GM19025 (cell line): ENCODE data around the gene FLNA.

ENCODE experiments used
- ATAC-seq: cut with Tn5 transposase; IDR thresholded peaks from one replicate; pipeline ENCODE4 v1.9.1; 2021; ENCODE audit warnings: mild to moderate bottlenecking, low read depth, moderate library complexity; ENCODE audit not compliant: unreplicated experiment

FLNA gene

DNA sequence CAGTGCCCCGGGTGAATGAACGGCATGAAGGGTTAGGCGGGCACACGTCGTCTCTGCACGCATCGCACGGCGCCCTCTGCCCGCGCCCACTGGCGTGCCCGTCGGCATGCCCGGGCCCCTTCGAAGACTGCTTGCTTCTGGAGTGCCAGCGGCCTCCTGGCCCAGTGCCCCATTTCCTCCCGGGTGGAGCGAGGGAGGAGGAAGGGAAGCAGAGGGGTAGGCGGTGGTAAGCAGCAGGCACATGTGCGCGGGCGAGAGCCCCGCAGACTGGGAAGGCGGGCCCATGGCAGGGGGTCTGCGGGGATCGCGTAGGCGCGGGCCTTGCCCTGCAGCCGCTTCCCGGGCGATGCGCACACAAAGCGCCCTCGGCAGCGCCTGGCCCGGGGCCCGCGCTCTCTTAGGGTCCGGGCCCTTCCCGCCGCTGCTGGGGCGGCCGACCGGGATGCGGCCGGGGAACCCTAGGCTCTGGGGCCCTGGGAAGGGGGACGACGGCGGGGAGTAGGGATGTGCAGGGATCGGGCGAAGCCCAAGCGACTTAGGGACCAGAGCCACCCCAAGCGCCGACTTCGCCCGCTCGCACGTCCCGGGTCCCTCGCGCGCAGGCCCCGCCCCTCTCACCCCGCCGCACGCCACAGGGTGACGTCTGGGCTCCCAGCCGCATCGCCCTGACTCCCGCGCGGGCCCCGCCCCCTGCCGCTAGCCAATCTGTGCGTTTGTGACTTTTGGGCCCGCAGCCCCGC lies 3.8 kb upstream of the FLNA start:
- no peak for ATAC-seq

DNA sequence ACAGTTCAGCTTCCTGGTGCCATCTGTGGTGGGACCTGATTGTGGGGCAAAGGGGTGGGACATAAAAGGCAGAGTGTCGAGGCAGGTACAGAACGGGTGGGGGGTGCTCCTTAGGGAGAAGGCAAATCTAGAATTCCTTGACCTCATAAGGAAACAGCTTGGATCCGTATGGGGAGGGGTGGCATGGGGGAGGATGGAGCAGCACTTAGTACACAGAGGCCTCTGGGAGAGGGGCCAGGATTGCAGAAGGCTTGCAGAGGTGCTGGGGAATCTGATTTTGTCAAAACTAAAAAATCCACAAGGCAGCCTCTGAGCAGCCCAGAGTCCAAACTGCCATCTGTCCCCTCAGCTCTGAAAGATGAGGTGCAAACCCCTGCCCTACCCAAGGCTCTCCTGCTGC lies 2.3 kb upstream of the FLNA start:
- ATAC-seq: no peak

DNA sequence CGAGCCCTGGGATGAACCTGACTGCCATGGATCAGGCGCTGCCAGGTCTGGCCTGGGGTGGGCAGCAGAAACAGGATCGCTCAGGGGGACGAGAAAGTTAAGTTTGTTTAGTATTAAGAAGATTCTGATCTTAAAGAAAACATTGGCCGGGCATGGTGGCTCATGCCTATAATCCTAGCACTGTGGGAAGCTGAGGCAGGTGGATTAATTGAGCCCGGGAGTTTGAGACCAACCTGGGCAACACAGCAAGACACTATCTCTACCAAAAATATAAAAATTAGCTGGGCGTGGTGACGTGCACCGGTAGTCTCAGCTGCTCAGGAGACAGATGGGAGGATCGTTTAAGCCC lies 696 bp upstream of the FLNA start:
- no peak for ATAC-seq

GRCh38 chrX:154373340-154374306 lies 811 bp downstream of the FLNA start:
- ATAC-seq: no peak

DNA sequence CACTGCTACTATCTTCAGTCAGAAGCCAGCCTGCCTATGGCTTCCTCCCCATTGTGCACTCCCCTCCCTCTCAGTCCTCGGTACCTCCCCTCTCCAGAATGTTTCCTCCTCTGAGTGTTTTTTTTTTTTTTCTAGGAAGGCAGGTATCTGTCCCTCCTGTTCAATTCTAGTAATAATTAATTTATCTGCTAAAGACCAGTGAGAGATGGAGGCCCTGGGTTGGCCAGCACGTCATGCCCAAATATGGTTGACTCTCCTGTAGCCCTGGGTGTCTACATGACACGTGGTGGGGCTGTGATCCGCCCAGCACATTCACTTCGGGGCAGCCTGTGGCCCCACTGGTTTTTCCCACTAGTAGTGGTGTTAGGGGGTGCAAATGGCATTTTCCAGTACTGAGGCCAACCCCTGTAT lies 1.8 kb downstream of the FLNA start:
- ATAC-seq: no peak

- no peak for ATAC-seq
Measured at GRCh38 chrX:154371789-154372300, 2.6 kb downstream of the FLNA start.

DNA sequence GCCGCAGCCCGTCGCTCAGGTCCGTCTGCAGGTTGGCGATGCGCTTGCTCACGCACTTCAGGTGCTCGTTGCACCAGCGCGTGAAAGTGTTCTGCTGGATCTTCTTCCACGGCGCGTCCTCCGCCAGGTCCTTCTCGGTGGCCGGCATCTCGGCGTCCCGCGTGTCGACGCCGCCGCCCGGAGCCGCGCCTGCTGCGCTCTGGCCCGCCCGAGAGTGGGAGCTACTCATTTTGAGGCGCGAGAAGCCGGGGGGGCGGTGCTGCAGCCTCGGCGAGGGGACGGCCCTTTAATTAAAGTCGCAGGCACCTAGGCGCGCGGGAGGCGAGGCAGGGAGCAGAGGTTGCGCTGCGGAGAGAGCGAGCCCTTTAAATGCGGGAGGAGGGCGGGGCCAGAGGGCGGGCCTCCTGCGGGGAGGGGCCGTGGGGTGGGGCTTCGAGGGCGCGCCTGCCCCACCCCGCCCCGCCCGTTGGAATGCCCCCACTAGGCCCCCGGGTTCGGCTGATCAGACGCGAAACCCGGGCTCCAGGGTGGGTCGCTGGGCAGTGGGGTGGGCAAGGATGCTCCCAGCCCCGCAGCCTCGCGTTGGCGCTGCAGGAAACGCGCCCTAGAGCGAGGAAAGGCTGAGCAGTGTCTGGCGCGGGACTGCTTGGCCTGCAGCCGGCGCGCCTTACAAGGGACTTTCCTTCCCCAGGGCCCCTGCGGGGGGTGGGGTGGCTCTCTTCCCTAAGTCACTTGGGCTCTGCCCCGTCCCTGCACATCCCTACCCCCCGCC lies 3.2 kb downstream of the FLNA start:
- peak; percentile 51 for ATAC-seq

DNA sequence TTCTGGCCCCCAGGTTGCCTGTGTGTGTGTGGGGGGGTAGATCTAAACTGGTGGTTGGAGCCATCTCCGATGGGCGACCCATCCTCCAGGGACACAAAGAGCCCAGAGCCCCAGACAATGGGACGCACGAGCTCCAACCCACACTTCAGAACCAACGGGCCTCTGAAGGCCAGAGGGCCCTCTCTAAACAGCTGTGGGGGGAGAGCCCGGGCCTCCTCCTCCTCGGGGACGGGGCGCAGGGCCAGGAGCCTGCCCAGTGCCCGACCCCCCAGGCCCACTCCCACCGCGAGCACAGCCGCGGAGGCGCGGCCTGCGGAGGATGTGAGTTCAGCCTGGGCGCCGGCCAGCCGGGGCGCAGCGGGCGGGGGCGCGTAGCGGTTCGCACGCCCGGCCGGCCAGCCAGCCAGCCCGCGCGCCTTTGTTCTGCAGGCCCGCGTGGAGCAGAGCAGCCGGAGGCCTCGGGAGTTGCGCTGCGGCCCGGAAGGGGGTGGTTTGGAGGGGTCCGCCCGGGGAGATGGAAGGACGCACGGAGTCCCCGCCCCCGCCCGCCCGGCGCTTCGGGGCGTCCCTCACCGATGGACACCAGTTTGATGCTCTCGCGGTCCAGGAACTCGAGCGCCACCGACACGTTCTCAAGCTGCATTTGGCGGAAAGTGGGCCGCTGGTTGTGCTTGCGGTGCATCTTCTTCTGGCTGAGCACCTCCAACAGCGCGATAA lies 4.0 kb downstream of the FLNA start:
- no peak for ATAC-seq

DNA sequence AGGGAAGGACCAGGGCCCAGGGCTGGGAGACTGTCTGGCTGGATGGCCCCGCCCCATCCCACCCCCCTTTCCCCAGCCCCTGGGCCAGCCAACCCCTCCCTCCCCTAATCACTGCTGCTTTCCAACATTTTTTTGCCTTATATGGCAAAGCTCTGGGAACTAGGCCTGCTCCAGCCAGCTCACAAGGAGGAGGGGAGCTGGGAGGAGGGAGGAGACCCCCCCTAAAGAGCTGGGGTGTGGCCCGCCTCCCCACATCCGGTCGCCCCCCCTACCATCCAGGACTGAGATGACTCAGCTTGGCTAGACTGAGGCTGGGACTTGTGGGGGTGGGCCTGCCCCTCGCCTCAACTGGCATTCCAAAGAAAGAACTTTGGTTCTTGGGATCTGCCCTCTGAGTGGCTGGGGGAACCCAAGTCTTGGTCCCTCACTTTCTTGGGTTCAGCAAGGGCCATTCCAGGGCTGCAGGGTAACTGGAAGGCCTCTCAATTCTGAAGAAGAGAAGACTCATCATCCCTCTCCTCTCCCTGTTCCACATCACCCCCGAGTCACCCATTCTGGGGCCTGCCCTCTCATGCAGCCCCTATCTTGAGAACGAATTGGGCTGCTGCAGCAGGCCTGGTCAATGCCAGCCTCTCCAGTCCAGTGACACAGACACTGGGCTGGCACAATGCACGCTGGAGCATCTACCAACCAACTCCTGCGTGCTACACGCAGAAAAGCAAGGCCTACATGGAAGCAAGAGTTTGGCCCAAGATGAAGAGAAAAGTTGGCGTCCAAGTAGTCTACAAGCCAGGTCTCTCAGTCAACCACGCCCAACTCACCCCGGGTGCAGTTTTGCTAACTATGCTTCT lies 4.8 kb downstream of the FLNA start:
- no peak for ATAC-seq

- ATAC-seq: peak; percentile 32
Measured at GRCh38 chrX:154368630-154369448, 5.6 kb downstream of the FLNA start.

- no peak for ATAC-seq
Measured at GRCh38 chrX:154367474-154368308, 6.7 kb downstream of the FLNA start.

GRCh38 chrX:154366666-154367055 lies 7.8 kb downstream of the FLNA start:
- no peak for ATAC-seq

DNA sequence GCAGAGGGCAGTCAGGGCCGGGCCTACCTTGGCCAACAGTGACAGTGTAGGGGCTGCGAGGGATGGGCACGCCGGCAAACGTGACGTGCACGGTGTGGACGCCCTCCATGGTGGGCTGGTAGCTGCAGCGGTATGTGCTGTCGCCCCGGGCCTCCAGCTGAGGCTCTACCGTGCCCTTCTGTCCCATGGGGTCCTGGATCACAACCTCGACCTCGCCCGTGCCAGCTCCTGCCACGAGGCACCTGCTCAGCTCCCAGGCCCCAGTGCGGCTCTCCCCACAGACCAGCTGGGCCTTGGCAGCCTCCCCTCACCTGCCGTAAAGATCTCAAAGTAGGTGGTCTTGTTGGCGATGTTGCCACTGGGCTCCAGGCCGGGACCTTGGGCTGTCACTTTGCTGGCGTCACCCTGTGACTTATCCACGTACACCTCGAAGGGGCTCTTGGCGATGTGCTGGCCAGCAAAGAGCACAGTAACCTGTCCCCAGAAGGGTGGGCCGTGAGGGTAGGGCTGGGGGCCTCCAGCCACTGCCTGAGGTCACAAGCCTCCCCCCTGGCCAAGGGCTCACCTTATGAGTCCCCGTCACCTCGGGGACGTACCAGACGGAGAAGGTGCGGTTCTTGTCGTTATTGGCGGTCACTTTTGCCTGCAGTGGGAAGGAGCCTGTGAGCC lies 8.3 kb downstream of the FLNA start:
- no peak for ATAC-seq

DNA sequence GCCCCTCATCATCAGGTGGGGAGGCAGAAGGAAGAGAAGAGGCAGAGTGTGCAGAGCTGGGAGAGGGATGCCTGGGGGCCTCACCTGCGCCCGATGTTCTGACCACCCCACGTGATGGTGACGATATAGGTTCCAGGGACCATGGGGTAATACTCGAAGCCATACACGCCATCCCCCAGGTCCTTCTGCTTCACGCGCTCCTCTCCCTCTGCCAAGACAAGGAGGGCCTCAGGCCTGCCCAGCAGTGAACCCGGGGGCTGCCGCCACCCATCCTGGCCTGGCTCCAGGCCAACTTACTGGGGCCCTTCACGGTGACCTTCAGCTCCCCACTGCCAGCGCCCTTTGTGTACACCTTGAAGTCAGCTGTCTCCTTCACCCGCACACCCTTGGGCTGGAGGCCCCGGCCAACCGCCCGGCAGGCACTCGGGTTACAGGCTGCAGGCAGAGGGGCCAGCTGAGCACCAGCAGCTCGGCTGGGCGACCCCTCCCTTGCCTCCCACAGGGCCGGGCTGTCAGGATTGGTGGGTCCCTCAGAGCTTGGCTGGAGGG lies 9.3 kb downstream of the FLNA start:
- ATAC-seq: no peak

- no peak for ATAC-seq
Measured at GRCh38 chrX:154363706-154364439, 10.6 kb downstream of the FLNA start.

GRCh38 chrX:154362085-154362742 lies 12.2 kb downstream of the FLNA start:
- ATAC-seq: no peak
